Activated CD4-positive, alpha-beta T cell treated with anti-CD3 and anti-CD28 coated beads, Interleukin-2, Interleukin-6, amounts not matched to agents 100 ng/mL and 50 ng/mL, durations not matched to agents 16 hours and 8 hours (primary cell): ENCODE measurements around the gene CRYZ.
"Not testable (repeated sequence)": the region's sequence is repeated elsewhere in the genome, so short reads cannot be mapped to it uniquely, and the experiment has no call there.

Experiments used
- DNase-seq: peaks from one replicate; pipeline ENCODE4 v3.0.0-alpha.2; 2020

The CRYZ gene

DNA sequence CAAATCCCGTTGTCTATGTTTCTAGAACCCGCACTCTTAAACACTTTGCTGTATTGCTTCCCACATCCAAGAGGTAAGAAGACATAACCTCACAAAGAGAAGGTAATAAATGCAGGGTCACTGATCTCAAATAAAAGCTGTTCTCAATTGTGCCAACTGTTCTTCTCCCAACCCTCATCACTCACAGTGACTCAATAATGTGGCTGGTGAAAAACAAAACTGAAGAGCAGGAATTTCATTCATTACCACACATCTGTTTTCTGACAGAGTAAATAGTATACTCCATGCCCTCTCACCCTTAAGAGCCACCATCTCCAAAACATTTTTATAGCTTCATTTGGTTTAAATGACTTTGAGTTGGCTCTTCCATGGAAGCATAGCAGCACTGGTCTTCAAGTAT lies 53.0 kb downstream of the CRYZ start:
- no peak for DNase-seq

DNA sequence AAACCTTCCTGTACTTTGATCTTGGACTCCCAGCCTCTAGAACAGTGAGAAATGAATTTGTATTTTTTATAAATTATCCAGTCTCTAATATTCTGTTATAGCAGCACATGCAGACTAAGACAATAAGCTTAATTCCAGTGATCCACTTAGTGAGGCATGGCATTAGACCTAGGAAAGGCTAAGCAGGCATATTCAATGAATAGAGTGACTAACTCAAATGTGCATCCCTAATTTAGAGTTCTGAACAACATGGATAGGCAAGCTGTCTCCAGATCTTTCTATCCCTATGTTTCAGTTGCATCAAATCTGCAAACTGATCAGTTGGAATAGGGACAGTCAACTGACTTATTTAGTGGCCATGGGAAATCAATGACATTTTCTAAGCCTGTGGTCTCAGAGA lies 54.9 kb downstream of the CRYZ start:
- DNase-seq = no peak

DNA sequence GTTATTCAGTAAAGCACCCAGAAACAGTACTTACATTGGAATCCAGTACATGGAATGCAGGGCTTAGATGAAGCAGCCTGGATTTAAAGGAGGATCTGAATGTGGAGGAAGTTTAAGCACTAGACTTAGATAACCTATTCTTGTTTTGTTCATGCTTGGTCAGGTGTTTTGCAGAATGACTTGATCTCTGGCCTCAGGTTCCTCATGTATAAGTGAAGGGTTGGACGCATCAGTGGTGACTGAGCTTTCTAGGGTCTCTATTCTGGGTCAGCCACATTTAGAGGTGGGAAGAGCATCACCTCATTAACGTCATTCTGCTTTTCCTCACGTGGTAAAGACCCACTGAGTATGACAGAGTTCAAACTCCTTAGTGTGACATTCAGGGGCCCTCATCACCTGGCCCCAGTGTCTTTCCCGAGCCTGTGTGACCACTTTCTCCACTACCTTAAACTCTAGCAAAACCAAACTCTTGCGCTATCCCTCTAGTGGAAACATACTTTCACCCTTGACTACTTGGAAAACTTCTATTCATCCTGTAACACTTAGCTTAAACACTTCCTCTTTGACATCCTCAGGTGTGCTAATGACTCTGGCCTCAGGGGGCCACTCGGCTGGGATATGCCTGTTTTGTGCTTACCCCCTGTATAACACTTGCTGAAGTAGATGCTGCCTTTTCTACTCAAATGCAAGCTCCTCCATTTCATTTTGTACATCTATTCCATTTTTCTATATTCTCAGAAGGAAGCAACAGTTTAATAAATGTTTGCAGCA lies 58.4 kb downstream of the CRYZ start:
- no peak for DNase-seq

DNA sequence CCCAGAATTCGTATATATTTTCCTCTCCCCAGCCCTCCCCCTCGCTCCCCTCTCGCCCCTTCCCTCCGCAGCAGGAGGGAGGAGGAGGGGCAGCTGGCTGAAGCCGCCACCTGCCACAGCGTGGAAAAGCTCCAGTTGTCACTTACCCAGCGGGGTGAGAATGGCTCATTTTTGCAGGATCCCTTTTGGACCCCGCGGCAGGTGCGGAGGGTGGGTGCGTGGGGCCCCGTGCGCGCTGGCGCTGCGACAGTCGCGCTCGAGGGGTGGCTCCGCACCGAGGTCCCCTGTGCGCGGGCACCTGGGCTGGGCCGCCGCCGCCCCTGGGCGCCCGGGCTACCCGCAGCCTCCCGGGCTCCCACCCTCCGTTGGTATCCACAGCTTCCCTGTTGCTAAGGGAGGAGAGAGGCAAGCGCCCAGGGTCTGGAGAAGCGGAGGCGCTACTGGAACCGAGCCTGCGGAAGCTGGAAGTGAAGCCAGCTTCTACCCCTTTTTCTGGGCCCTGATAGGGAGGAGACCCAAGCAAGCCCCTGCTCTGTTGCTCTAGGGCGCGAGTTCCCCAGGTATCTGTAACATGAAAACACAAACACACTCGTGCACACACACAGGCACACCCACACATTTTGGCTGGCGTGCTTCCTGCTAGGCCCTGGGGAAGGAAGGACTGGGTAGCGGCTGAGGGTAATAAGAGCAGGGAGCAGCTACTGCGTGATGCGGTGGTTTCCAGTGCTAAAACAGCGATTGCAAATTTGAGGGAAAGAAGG lies 59.3 kb downstream of the CRYZ start, which contains the start of gene ERICH3:
TSS of gene ERICH3 (minus strand) at position 442 of the 761 bp plus-strand sequence. CDS start at position 169, 273 bp downstream.
- no peak for DNase-seq

DNA sequence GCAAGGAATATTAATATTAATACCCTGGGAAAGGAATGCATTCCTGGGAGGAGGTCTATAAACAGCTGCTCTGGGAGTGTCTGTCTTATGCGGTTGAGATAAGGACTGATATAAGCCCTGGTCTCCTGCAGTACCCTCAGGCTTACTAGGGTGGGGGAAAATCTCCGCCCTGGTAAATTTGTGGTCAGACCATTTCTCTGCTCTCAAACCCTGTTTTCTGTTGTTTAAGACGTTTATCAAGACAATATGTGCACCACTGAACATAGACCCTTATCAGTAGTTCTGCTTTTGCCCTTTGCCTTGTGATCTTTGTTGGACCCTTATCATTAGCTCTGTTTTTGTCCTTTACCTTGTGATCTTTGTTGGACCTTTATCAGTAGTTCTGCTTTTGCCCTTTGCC lies 62.0 kb downstream of the CRYZ start:
- not testable (repeated sequence) for DNase-seq
